Measurements from ENCODE around the gene SDF4. TPM values are rescaled to one million over a fixed set of nuclear protein-coding genes. Genes with fewer than 3 reads are reported as not detected.

SDF4 gene
- total and polyA plus RNA-seq, 2 of the 13 experiments (the other 11 are each of a cell fraction or from before 2014, with no cell fraction given) = 80.8 to 107 TPM

GRCh38 chr1:1231400-1232207 lies at the start of gene SDF4 (continued):
- TF ChIP-seq PRDM4 (CRISPR knock-in tag; IDR thresholded peaks at IDR 0.05; ENCODE audit: borderline replicate concordance) = no peak
- TF ChIP-seq SIN3B (IDR thresholded peaks at IDR 0.05; ENCODE audit: low read length) = no peak
- no peak; the same call in 1 of the 2 replicates for TF ChIP-seq DNMT3B (CRISPR knock-in tag; conservative IDR thresholded peaks at IDR 0.05)
- TF ChIP-seq USF2 (IDR thresholded peaks at IDR 0.05; ENCODE audit: low read depth, low read length) = peak; percentile 90
- peak; percentile 82; the same call in 1 of the 2 replicates for TF ChIP-seq USF2 (CRISPR knock-in tag; IDR thresholded peaks at IDR 0.05; ENCODE audit: borderline replicate concordance)
- no peak for TF ChIP-seq E2F2 (CRISPR knock-in tag; IDR thresholded peaks at IDR 0.05; ENCODE audit: borderline replicate concordance)
- peak; percentile 82; the same call in 1 of the 2 replicates for TF ChIP-seq STAT6 (CRISPR knock-in tag; IDR thresholded peaks at IDR 0.05; ENCODE audit: borderline replicate concordance)
- TF ChIP-seq GATAD2A (CRISPR knock-in tag; IDR thresholded peaks at IDR 0.05) = no peak
- peak; percentile 98 for TF ChIP-seq AKAP8 (CRISPR knock-in tag; IDR thresholded peaks at IDR 0.05)
- TF ChIP-seq ZNF205 (CRISPR knock-in tag; IDR thresholded peaks at IDR 0.05) = peak; percentile 59
- 0 out of 2 replicates have a peak, but pooled peaks have one; percentile 67 for TF ChIP-seq GLMP (CRISPR knock-in tag; IDR thresholded peaks at IDR 0.05; ENCODE audit: borderline replicate concordance)
- TF ChIP-seq E2F5 (CRISPR knock-in tag; conservative IDR thresholded peaks at IDR 0.05) = no peak
- peak; percentile 46; the same call in 1 of the 2 replicates for TF ChIP-seq SOX5 (CRISPR knock-in tag; IDR thresholded peaks at IDR 0.05; ENCODE audit: borderline replicate concordance)
- no peak for TF ChIP-seq ZFP37 (CRISPR knock-in tag; IDR thresholded peaks at IDR 0.05; ENCODE audit: borderline replicate concordance)
- TF ChIP-seq ZNF75D (CRISPR knock-in tag; IDR thresholded peaks at IDR 0.05; ENCODE audit: borderline replicate concordance) = no peak
- TF ChIP-seq KDM5B (CRISPR knock-in tag; IDR thresholded peaks at IDR 0.05; ENCODE audit: borderline replicate concordance) = peak; percentile 80
- no peak for TF ChIP-seq ZNF839 (CRISPR knock-in tag; IDR thresholded peaks at IDR 0.05; ENCODE audit: borderline replicate concordance)
- TF ChIP-seq MAFK (conservative IDR thresholded peaks at IDR 0.05 in 1 of 2, IDR thresholded peaks at IDR 0.05 in 1 of 2; ENCODE audit: low read length in 2 of 2) = no peak
